ENCODE measurements around the gene ADGRV1.
"Not testable (repeated sequence)": the region's sequence is repeated elsewhere in the genome, so short reads cannot be mapped to it uniquely, and the experiment has no call there.

Gene ADGRV1

DNA sequence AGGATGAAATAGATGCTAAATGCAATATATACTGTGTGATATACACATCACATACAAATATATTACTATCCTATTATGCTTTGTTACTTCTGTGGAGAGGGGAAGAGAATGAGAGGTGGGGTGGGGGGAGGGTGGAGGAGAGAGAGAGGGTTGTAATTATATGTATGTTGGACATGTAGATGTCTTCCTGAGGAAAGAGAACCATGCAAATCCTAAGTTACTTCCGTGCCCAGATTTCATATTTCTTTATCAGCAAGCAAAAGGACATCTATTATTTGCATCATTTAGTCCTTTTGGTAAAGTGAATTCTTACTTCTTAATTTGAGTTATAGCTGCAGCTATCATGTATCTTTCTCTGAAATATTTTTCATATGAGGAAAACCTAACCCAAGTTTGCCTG, 187.5 kb downstream of the ADGRV1 start:
- Mint-ChIP-seq H3K9me3 (ENCODE audit: low read depth) (no peaks in the 10 kb centered on the region), H3K27me3 (peaks cover 13% of the 10 kb centered on the region), H3K27ac (no peak overlapping the region), H3K4me3 (no peak overlapping the region), H3K36me3 (no peaks in the 10 kb centered on the region), H3K4me1 (ENCODE audit: low read depth) (no peaks in the 10 kb centered on the region)

DNA sequence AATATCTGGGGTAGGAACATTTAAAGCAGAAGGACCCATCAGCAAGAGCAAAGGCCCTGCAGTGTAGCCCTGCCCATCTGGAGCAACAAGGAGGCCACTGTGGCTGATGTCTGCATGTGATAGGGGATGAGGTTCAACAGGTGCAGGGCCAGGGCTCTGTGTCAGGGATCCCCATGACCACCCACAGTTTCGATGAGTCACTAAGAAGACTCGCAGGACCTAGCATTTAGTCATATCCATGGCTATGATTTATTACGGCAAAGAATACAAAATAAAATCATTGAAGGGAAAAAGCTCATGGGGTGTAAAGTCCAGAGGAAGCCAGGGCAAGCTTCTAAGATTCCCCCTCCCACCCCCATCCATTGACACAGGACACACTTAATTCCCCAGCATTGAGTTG, 188.6 kb downstream of the ADGRV1 start:
- Mint-ChIP-seq H3K27ac (no peak overlapping the region), H3K27me3 (peaks cover 10% of the 10 kb centered on the region), H3K4me3 (no peak overlapping the region), H3K9me3 (ENCODE audit: low read depth) (no peaks in the 10 kb centered on the region), H3K4me1 (ENCODE audit: low read depth) (no peaks in the 10 kb centered on the region), H3K36me3 (no peaks in the 10 kb centered on the region)

DNA sequence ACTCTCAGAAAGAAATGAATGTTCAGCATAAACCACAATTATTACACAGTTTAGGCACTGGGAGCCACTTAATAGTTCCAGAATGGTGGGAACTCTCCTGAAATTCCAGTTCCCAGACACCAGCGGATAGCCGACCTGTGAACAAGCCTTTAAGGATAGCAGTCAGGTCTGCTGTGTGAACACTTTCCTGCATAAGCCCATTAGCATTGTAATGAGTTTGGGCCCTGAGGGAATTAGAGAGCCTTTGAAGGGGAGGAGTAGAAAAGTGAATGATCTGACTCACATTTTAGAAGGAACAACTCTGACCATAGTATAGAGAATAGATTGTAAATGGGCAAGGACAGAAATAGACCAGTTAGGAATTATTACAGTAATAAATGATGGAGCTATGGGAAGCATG, 189.1 kb downstream of the ADGRV1 start:
- Mint-ChIP-seq H3K27me3 (peaks cover 8% of the 10 kb centered on the region), H3K27ac (no peak overlapping the region), H3K36me3 (no peaks in the 10 kb centered on the region), H3K9me3 (ENCODE audit: low read depth) (no peaks in the 10 kb centered on the region), H3K4me3 (no peak overlapping the region), H3K4me1 (ENCODE audit: low read depth) (no peaks in the 10 kb centered on the region)

DNA sequence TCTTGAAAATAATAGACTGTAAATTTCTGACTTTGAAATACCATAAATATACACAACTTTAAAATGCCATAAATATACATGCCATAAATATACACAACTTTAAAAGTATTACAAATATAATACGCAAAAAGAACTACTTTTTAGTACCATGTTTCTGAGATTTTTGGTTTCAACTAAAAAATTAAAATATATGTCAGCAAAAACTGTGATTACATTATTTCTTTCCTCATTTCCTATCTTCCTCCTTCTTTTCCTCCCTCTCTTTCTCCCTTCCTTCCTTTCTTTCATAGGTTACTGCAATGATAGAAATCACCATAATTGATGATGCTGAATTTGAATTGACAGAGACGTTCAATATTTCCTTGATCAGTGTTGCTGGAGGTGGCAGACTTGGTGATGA, 200.5 kb downstream of the ADGRV1 start:
- Mint-ChIP-seq H3K4me1 (ENCODE audit: low read depth) (no peaks in the 10 kb centered on the region), H3K27me3 (peaks cover 5% of the 10 kb centered on the region), H3K4me3 (no peak overlapping the region), H3K27ac (no peak overlapping the region), H3K36me3 (no peaks in the 10 kb centered on the region), H3K9me3 (ENCODE audit: low read depth) (no peaks in the 10 kb centered on the region)

DNA sequence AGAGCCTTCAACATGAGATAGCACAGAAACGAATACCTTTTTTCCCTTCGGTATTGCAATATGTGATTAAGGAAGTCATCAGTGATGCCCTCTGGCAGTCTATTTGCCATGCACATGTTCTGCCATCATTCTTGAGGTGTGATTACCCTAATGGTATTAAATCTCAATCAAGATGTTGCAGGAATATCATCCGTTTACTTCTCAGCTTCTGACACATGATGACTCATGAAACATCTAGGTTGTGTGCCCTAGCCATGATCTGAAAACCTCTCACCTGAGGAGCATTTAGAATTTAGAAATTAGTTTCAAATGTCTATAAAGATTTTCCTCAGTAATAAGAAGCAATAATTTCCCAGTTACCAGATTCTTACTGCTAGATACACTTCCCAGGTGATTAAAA, 209.1 kb downstream of the ADGRV1 start:
- H3K36me3 Mint-ChIP-seq, result no peaks in the 10 kb centered on the region
- H3K9me3 Mint-ChIP-seq (ENCODE audit: low read depth), result no peaks in the 10 kb centered on the region
- H3K27ac Mint-ChIP-seq, result no peak overlapping the region
- H3K4me3 Mint-ChIP-seq, result no peak overlapping the region
- H3K27me3 Mint-ChIP-seq, result peaks cover 9% of the 10 kb centered on the region
- H3K4me1 Mint-ChIP-seq (ENCODE audit: low read depth), result no peaks in the 10 kb centered on the region

DNA sequence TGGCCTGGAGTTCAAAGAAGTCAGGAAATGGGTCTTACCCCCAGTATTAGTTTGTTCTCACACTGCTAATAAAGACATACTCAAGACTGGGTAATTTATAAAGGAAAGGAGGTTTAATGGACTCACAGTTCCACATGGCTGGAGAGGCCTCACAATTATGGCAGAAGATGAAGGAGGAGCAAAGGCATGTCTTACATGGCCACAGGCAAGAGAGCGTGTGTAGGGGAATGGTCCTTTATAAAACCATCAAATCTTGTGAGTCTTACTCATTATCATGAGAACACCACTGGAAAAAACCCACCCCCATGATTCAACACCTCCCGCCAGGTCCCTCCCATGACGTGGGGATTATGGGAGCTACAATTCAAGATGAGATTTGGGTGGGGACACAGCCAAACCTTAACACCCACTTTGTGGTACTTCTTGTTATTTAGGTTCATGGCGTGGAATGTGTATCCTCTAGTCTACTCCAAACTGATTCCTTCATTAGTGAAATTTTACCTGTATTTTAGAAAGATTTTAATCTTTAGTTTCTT, 211.5 kb downstream of the ADGRV1 start:
- H3K4me3 Mint-ChIP-seq; H3K36me3 Mint-ChIP-seq; H3K9me3 Mint-ChIP-seq (ENCODE audit: low read depth); H3K4me1 Mint-ChIP-seq (ENCODE audit: low read depth); H3K27ac Mint-ChIP-seq: not testable (repeated sequence)
- peaks cover 10% of the 10 kb centered on the region for H3K27me3 Mint-ChIP-seq

DNA sequence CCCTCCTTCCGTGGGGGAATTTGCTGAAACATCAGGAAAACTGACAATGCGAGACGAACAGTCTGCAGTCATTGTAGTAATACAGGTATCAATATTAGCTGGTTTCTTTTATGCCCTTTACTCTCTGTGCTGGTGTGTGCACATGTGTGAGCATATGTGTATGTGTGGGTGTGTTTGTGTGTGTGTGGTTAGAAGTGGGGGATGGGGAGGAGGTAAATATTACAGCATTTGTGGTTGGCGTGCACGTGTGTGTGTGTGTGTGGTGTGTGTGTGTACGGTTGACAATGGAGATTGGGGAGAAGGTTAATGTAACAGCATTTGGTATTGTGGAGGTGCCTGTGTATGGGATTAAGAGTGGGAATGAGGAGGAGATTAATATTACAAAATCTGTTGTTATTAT, 219.4 kb downstream of the ADGRV1 start:
- no peaks in the 10 kb centered on the region for H3K4me1 Mint-ChIP-seq (ENCODE audit: low read depth)
- peaks cover 2% of the 10 kb centered on the region for H3K27me3 Mint-ChIP-seq
- H3K9me3 Mint-ChIP-seq (ENCODE audit: low read depth), result no peaks in the 10 kb centered on the region
- no peak overlapping the region for H3K4me3 Mint-ChIP-seq
- H3K27ac Mint-ChIP-seq, result no peak overlapping the region
- H3K36me3 Mint-ChIP-seq, result no peaks in the 10 kb centered on the region

DNA sequence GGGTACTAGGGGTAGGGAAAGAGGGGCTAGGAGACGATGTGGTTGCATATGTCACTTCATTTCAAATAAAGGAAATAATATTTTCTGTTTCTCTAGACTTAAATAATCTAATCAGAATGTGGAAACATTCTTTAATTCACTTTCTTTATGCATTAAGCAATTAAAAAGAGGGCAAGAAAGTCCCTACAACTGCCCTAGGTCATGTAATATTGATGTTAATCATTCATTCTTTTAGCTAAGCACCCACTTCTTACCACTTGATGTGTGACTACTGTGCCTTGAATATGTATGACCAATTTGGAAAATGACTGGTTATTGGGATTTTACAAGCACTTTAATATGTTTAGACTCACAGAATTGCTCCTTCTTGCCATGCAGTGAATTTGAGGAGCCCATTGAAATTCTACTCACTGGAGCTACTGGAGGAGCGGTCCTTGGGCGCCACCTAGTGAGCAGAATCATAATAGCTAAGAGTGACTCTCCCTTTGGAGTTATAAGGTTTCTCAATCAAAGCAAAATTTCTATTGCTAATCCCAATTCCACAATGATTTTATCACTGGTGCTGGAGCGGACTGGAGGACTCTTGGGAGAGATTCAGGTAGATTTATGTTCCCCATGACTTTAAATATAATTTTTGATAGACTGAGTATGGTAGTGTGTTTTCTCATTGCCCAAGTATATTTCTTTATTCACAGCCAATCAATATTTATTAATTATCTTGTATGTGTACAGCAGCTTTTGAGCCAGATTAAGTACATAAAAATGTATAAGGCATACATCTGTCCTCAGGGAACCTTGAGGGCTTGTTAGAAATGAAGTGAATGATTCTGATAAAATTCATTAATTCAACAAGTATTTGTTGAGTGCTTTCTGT, 225.1 kb downstream of the ADGRV1 start:
- Mint-ChIP-seq H3K27ac (no peak overlapping the region), H3K27me3 (peaks cover 4% of the 10 kb centered on the region), H3K4me1 (ENCODE audit: low read depth) (no peaks in the 10 kb centered on the region), H3K4me3 (no peak overlapping the region), H3K9me3 (ENCODE audit: low read depth) (no peaks in the 10 kb centered on the region), H3K36me3 (no peaks in the 10 kb centered on the region)

DNA sequence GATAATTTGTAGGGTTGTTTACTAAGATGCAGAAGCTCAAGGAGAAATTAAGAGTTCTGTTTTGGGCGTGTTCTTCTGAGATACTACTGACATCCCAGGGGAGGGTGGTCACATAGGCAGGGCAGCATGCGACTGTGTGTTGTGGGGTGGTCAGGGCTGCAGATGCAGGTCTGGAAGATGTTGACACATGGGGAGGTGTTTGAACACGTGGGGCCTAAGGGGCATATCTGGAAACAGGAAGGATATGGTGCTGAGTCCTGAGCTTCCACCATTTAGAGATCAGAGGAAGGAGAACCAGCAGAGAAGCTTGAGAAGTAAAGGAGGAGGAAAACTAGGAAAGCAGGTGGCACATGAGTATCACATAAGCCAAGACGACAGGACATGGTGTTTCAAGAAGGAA, 228.2 kb downstream of the ADGRV1 start:
- no peaks in the 10 kb centered on the region for H3K9me3 Mint-ChIP-seq (ENCODE audit: low read depth)
- no peaks in the 10 kb centered on the region for H3K36me3 Mint-ChIP-seq
- H3K4me1 Mint-ChIP-seq (ENCODE audit: low read depth), result no peaks in the 10 kb centered on the region
- peaks cover 4% of the 10 kb centered on the region for H3K27me3 Mint-ChIP-seq
- H3K27ac Mint-ChIP-seq, result no peak overlapping the region
- H3K4me3 Mint-ChIP-seq, result no peak overlapping the region

DNA sequence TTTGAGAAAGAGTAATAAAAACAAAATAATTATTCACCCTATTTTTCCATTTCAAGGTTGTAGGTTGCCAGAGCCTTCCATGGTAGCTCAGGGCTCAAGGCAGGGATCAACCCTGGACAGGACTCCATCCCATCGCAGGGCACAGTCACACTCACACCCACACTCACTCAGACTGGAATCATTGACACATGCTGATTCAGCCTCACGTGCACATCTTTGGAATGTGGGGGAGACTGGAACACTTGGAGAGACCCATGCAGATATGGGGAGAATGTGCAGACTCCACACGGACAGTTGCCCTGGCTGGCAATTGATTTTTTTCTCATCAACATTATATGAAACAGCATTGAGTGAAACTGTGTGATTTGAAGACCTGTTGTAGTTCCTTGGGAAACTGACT, 234.1 kb downstream of the ADGRV1 start:
- Mint-ChIP-seq H3K9me3 (ENCODE audit: low read depth) (peaks cover 4% of the 10 kb centered on the region), H3K4me3 (no peak overlapping the region), H3K27ac (no peak overlapping the region), H3K36me3 (peaks cover 2% of the 10 kb centered on the region), H3K4me1 (ENCODE audit: low read depth) (no peaks in the 10 kb centered on the region), H3K27me3 (peaks cover 5% of the 10 kb centered on the region)

DNA sequence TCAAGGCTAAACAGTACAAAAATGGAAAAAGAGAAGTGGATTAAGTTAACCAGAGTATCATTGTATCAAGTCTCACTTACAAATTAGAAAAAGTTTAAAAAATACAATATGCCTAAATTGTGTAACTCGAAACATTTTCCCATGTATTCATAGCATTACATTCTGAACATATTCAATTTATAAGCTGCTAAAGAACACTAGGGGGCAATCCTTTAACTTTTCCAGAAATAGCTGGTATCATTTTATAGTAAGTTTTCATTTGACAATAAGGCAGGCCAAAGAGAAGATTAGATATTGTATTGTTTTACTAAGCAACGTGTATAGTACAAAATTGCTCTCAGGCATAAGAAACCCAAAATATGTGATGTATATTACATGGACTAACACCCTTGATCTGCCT, 234.6 kb downstream of the ADGRV1 start:
- Mint-ChIP-seq H3K36me3 (peaks cover 2% of the 10 kb centered on the region), H3K4me1 (ENCODE audit: low read depth) (no peaks in the 10 kb centered on the region), H3K27ac (no peak overlapping the region)

DNA sequence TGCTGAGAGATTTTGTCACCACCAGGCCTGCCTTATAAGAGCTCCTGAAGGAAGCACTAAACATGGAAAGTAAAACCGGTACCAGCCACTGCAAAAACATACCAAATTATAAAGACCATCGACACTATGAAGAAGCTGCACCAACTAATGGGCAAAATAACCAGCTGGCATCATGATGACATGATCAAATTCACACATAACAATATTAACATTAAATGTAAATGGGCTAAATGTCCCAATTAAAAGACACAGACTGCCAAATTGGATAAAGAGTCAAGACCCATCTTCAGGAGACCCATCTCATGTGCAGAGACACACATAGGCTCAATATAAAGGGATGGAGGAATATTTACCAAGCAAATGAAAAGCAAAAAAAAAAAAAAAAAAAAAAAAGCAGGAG, 238.3 kb downstream of the ADGRV1 start:
- peaks cover 19% of the 10 kb centered on the region for H3K9me3 Mint-ChIP-seq (ENCODE audit: low read depth)
- not testable (repeated sequence) for H3K27ac Mint-ChIP-seq; H3K4me1 Mint-ChIP-seq (ENCODE audit: low read depth); H3K4me3 Mint-ChIP-seq; H3K36me3 Mint-ChIP-seq; H3K27me3 Mint-ChIP-seq

More for the DNA sequence above, 234.6 kb downstream of the ADGRV1 start:
- Mint-ChIP-seq H3K4me3 (no peak overlapping the region), H3K27me3 (peaks cover 5% of the 10 kb centered on the region), H3K9me3 (ENCODE audit: low read depth) (peaks cover 9% of the 10 kb centered on the region)

DNA sequence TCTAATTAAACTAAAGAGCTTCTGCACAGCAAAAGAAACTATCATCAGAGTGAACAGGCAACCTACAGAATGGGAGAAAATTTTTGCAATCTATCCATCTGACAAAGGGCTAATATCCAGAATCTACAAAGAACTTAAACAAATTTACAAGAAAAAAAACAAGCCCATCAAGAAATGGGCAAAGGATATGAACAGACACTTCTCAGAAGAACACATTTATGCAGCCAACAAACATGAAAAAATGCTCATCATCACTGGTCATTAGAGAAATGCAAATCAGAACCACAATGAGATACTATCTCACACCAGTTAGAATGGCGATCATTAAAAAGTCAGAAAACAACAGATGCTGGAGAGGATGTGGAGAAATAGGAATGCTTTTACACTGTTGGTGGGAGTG, 241.5 kb downstream of the ADGRV1 start:
- not testable (repeated sequence) for H3K4me3 Mint-ChIP-seq; H3K36me3 Mint-ChIP-seq; H3K27me3 Mint-ChIP-seq; H3K27ac Mint-ChIP-seq; H3K4me1 Mint-ChIP-seq (ENCODE audit: low read depth)
- H3K9me3 Mint-ChIP-seq (ENCODE audit: low read depth), result peaks cover 19% of the 10 kb centered on the region

DNA sequence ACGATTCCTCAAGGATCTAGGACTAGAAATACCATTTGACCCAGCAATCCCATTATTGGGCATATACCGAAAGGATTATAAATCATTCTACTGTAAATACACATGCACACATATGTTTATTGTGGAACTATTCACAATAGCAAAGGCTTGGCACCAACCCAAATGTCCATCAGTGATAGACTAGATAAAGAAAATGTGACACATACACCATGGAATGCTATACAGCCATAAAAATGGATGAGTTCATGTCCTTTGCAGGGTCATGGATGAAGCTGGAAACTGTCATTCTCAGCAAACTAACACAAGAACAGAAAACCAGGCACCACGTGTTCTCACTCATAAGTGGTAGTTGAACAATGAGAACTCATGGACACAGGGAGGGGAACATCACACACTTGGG, 241.9 kb downstream of the ADGRV1 start:
- peaks cover 19% of the 10 kb centered on the region for H3K9me3 Mint-ChIP-seq (ENCODE audit: low read depth)
- not testable (repeated sequence) for H3K27ac Mint-ChIP-seq; H3K4me1 Mint-ChIP-seq (ENCODE audit: low read depth); H3K27me3 Mint-ChIP-seq; H3K36me3 Mint-ChIP-seq; H3K4me3 Mint-ChIP-seq

DNA sequence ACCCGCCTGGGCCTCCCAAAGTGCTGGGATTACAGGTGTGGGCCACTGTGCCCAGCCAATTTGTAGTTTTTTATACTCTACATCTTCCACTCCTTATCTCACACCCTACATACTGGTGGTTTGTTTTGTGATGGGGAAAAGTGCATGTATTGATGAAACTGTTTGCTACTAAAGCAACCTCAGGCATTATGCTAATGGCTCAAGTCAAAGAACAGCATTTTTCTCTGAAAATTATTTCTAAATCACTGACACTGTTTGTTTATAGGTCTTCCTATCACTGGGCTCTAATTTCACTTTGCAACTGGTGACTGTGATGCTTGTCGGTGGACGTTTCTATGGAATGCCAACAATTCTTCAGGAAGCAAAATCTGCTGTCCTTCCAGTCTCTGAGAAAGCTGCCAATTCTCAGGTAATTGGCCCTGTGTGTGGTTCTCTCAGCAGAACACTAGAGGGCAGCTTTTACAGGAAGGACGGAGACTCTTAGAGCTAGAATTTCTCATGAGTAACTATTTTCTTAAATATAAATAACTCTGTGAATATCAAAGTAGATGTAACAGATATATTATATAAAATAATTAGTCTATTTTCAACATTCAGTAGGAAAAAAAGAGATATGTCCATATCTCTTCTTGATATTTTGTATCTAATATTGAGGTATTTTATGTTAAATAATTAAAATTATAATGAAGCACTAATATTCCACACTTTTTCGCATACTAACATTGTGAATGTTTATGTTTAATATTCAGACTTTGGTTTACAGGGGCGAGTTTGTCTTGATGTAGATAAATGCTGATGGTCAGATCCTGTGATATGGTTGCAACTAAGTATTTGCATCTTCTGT, 244.1 kb downstream of the ADGRV1 start:
- H3K27me3 Mint-ChIP-seq, result no peaks in the 10 kb centered on the region
- no peak overlapping the region for H3K4me3 Mint-ChIP-seq
- peaks cover 15% of the 10 kb centered on the region for H3K9me3 Mint-ChIP-seq (ENCODE audit: low read depth)
- no peak overlapping the region for H3K27ac Mint-ChIP-seq
- no peaks in the 10 kb centered on the region for H3K36me3 Mint-ChIP-seq
- no peaks in the 10 kb centered on the region for H3K4me1 Mint-ChIP-seq (ENCODE audit: low read depth)
